Kidney (tissue), 14 donors: ENCODE measurements around the gene IREB2. TPM values are rescaled to one million over a fixed set of nuclear protein-coding genes. Genes with fewer than 3 reads are reported as not detected.
A peak's percentile ranks its signal among the peaks of the same experiment; 100 is the strongest.

ENCODE experiments used
- DNase-seq, 5 donors: peaks; one replicate each; pipeline ENCODE4 v3.0.0-alpha.2; 2013 to 2020
- FAIRE-seq: peaks from 2 replicates; lab custom pipeline; 2012; peaks lifted over from hg19 to GRCh38; lab: Jason Lieb, UNC
- H3K27ac ChIP-seq, 2 donors: one replicate each; pipeline ENCODE4 v1.7.0; 2013; ENCODE audit warnings: low read depth in 2 of 2, low read length in 2 of 2, inconsistent platforms in 1 of 2
- H3K27me3 ChIP-seq: one replicate; pipeline ENCODE4 v1.7.1; 2013; ENCODE audit warnings: low read length, inconsistent platforms; ENCODE audit not compliant: control insufficient read depth, insufficient read depth
- H3K36me3 ChIP-seq, 3 donors: one replicate each; pipeline versions ENCODE4 v1.7.0 to v1.7.1; 2013; ENCODE audit warnings: low read length in 3 of 3, control low read depth in 1 of 3, inconsistent platforms in 1 of 3; ENCODE audit not compliant: insufficient read depth in 3 of 3, control insufficient read depth in 2 of 3
- H3K4me1 ChIP-seq, 3 donors: one replicate each; pipeline versions ENCODE4 v1.7.0 to v1.7.1; 2013; ENCODE audit warnings: low read length in 3 of 3, inconsistent platforms in 1 of 3, low read depth in 1 of 3; ENCODE audit not compliant: control insufficient read depth in 2 of 3, insufficient read depth in 2 of 3
- H3K4me3 ChIP-seq, 3 donors: one replicate each; pipeline versions ENCODE4 v1.7.0 to v1.8.1; 2013; ENCODE audit warnings: low read length in 3 of 3, control low read depth in 1 of 3, inconsistent platforms in 1 of 3
- H3K9ac ChIP-seq, 3 donors: one replicate each; pipeline versions ENCODE4 v1.7.0 to v1.7.1; 2013; ENCODE audit warnings: low read length in 3 of 3, control low read depth in 1 of 3, inconsistent platforms in 1 of 3
- H3K9me3 ChIP-seq, 3 donors: one replicate each; pipeline versions ENCODE4 v1.7.0 to v1.7.1; 2013; ENCODE audit warnings: low read length in 3 of 3, control low read depth in 1 of 3, inconsistent platforms in 1 of 3; ENCODE audit not compliant: control insufficient read depth in 2 of 3, insufficient read depth in 1 of 3
- intact Hi-C: fragments of 100-400 bp; cut with DNase I; formaldehyde crosslinking; loops from one replicate; pipeline ENCODE4 v1.11.1; 2022
- polyA plus RNA-seq: library from polyadenylated mRNA; stranded (reverse); fragments of 350-450 nt; fragmentation: Illumina TruSeq; extraction: RNeasy Lipid Tissue Mini Kit (QIAGEN cat#74804); gene quantifications from one replicate; pipeline ENCODE4 v1.2.3, GENCODE V29; 2014; ENCODE audit warnings: low read depth, low replicate concordance; ENCODE audit not compliant: insufficient read depth
- total RNA-seq: library from RNA; stranded (reverse); fragmentation: NEBNext Ultra II Directional; extraction: Animal tissue kit (Norgen Biotek cat#: 25700); gene quantifications from one replicate; pipeline ENCODE4 v1.2.1, GENCODE V29; 2021
- TF ChIP-seq, protein P1 (sequence below): IDR thresholded peaks from 3 replicates; pipeline ENCODE4 v1.5.1; 2012; ENCODE audit warnings: mild to moderate bottlenecking, moderate library complexity, borderline replicate concordance; ENCODE audit not compliant: insufficient read depth; ENCODE audit errors: extremely low read depth
- donor health status: control.
- donor health status: control.
- donor health status: control.
- donor health status: control.
- donor health status: control.
- donor health status: DM: yes; HTN: yes; CAD: no.
- donor health status: Normal renal cell carcinoma (clear cell type).

IREB2 gene
- total and polyA plus RNA-seq, 2 donors from 2014 or later: 8.3 to 48.7 TPM

DNA sequence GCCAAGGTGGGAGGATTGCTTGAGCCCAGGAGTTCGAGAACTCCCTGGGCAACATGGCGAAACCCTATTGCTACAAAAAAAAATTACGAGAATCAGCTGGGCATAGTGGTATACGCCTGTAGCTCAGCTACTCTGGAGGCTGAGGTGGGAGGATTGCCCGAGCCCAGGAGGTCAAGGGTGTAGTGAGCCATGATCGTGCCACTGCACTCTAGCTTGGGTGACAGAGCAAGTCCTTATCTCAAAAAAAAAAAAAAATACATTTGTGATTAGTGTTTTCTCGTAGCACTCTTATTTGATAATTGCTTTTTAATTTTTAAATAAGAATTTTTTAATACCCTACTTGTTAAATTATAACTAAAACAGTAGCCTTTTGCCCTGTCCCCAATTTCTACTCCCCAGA is 18.4 kb downstream of the IREB2 start:
- intact Hi-C loops: no loop called here
- no peaks in the 10 kb centered on the region for H3K9me3 ChIP-seq
- H3K4me3 ChIP-seq: no peak overlapping the region
- no peak overlapping the region for H3K9ac ChIP-seq
- H3K36me3 ChIP-seq: peaks cover 0 to 2% (median 0%) of the 10 kb centered on the region in 3 donors
- DNase-seq (no peak), FAIRE-seq (no peak)
- peaks cover 0 to 14% (median 2%) of the 10 kb centered on the region in 3 donors for H3K4me1 ChIP-seq
- TF ChIP-seq, protein P1, sequence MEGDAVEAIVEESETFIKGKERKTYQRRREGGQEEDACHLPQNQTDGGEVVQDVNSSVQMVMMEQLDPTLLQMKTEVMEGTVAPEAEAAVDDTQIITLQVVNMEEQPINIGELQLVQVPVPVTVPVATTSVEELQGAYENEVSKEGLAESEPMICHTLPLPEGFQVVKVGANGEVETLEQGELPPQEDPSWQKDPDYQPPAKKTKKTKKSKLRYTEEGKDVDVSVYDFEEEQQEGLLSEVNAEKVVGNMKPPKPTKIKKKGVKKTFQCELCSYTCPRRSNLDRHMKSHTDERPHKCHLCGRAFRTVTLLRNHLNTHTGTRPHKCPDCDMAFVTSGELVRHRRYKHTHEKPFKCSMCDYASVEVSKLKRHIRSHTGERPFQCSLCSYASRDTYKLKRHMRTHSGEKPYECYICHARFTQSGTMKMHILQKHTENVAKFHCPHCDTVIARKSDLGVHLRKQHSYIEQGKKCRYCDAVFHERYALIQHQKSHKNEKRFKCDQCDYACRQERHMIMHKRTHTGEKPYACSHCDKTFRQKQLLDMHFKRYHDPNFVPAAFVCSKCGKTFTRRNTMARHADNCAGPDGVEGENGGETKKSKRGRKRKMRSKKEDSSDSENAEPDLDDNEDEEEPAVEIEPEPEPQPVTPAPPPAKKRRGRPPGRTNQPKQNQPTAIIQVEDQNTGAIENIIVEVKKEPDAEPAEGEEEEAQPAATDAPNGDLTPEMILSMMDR: no peak
- no peaks in the 10 kb centered on the region for H3K27me3 ChIP-seq
- no peak overlapping the region for H3K27ac ChIP-seq

DNA sequence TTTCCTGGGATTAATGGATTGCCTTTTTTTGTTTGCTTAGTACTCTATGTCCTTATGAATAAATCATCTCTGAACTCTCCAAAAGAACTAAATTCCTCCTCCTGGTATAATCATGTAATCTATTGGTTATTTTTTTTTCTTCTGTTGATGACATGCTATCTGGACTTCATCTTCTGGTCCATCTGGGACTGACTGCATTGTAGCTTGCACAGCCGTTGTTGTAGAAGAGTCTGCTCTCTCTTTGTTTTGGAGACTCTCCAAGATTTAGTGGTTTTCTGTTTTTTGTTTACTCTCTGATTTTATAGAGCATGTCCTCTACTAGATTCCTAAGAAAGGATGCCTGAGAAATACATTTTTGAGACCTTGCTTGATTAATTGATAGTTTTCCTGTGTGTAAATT is 19.1 kb downstream of the IREB2 start:
- FAIRE-seq (no peak), DNase-seq (peak in 2 of 5 donors; percentile 19 to 58)
- Histone ChIP-seq H3K27me3 (no peaks in the 10 kb centered on the region), H3K27ac (no peak overlapping the region), H3K9ac (no peak overlapping the region), H3K9me3 (no peaks in the 10 kb centered on the region), H3K4me1 (peaks cover 0 to 11% (median 2%) of the 10 kb centered on the region in 3 donors), H3K36me3 (peaks cover 0 to 2% (median 0%) of the 10 kb centered on the region in 3 donors), H3K4me3 (no peak overlapping the region)
- TF ChIP-seq, protein P1: no peak
- intact Hi-C loops: no loop called here

DNA sequence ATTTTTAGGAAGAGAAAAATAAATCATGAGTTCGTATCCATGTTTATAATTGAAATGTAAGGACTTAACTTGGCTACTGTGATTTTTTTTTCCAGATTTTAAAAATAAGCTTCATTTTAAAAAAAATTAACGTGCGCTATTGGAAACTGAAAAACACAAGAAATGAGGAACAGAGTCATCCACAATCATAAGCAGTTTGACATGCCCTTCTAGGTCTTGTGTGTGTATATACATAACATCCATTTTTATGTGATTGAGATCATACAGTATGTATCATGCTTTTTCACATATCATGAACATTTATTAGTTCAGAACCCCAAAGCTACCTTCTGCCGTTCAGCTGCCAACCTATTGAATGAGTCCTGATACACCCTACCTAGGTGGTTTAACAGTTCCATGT is 22.7 kb downstream of the IREB2 start:
- H3K4me1 ChIP-seq: peaks cover 0 to 4% (median 2%) of the 10 kb centered on the region in 3 donors
- no peaks in the 10 kb centered on the region for H3K27me3 ChIP-seq
- H3K4me3 ChIP-seq: no peak overlapping the region
- TF ChIP-seq, protein P1: no peak
- no peak overlapping the region for H3K27ac ChIP-seq
- DNase-seq (no peak), FAIRE-seq (no peak)
- H3K9ac ChIP-seq: no peak overlapping the region
- peaks cover 6 to 15% (median 15%) of the 10 kb centered on the region in 3 donors for H3K36me3 ChIP-seq
- H3K9me3 ChIP-seq: no peaks in the 10 kb centered on the region
- intact Hi-C loops: no loop called here
